Adrenal gland (tissue), 12 donors: Measurements from ENCODE around the gene DENND4A. TPM values are rescaled to one million over a fixed set of nuclear protein-coding genes. Genes with fewer than 3 reads are reported as not detected.

Experiments used
- DNase-seq, 7 donors: peaks; one replicate each; pipeline ENCODE4 v3.0.0-alpha.2; 2019 to 2020
- H3K27ac ChIP-seq, 5 donors: fragments of 200-600 bp; sonication (generic) in 4 of 5; 1 replicate in 3 of 5; 2 replicates in 2 of 5; pipeline versions ENCODE4 v1.5.1 to v1.8.0; 2016 to 2020; ENCODE audit warnings: mild to moderate bottlenecking in 1 of 5
- H3K27me3 ChIP-seq: fragments of 200-600 bp; 2 replicates; pipeline ENCODE4 v1.8.0; 2021
- H3K36me3 ChIP-seq, 2 donors: fragments of 200-600 bp; replicated peaks in 1 of 2; 1 replicate in 1 of 2; 2 replicates in 1 of 2; pipeline versions ENCODE4 v1.5.1 to v1.8.0; 2018 to 2022
- H3K4me1 ChIP-seq, 2 donors: fragments of 200-600 bp; replicated peaks in 1 of 2; 1 replicate in 1 of 2; 2 replicates in 1 of 2; pipeline versions ENCODE4 v1.5.1 to v1.8.0; 2018 to 2021
- H3K4me3 ChIP-seq, 4 donors: fragments of 200-600 bp; sonication (generic) in 3 of 4; one replicate each; pipeline ENCODE4 v1.5.1; 2016 to 2018
- H3K9me3 ChIP-seq, 3 donors: fragments of 200-600 bp; sonication (generic) in 1 of 3; replicated peaks in 1 of 3; 1 replicate in 2 of 3; 2 replicates in 1 of 3; pipeline versions ENCODE4 v1.5.1 to v1.8.0; 2016 to 2021
- POLR2A ChIP-seq, 2 donors: fragments of 450-650 bp; IDR thresholded peaks; one replicate each; pipeline ENCODE4 v1.6.1; 2017; ENCODE audit warnings: antibody characterized with exemption in 2 of 2, mild to moderate bottlenecking in 2 of 2, moderate library complexity in 1 of 2
- WGBS, 4 donors: extraction: QIAGEN DNeasy Blood & Tissue Kit in 2 of 4; methylation state at CpG; one replicate each; pipeline versions ENCODE4 v1.1.5 to v1.1.7; 2013 to 2017; 5-methylcytosine and 5-hydroxymethylcytosine counted together
- intact Hi-C, 2 donors: fragments of 100-400 bp; cut with DNase I; formaldehyde crosslinking; loops; one replicate each; pipeline versions ENCODE4 v1.14.1 to v1.15.0; 2022 to 2023
- polyA plus RNA-seq, 3 donors: library from polyadenylated mRNA; stranded (reverse); fragments of 200-250 nt in 2 of 3; fragments of 350-450 nt in 1 of 3; fragmentation: Illumina TruSeq in 1 of 3; extraction: RNeasy Lipid Tissue Mini Kit (QIAGEN cat#74804) in 1 of 3; gene quantifications; one replicate each; pipeline ENCODE4 v1.2.3, GENCODE V29; 2013 to 2014
- total RNA-seq, 9 donors: library from RNA; depleted of rRNA in 4 of 9; stranded (reverse); fragments of >200 nt in 4 of 9; fragments of 120-200 nt in 1 of 9; fragmentation: NEBNext Ultra II Directional in 1 of 9; extraction: Animal tissue kit (Norgen Biotek cat#: 25700) in 1 of 9; gene quantifications; one replicate each; pipeline versions ENCODE4 v1.1.0 to v1.2.4, GENCODE V29; 2013 to 2023
- TF ChIP-seq, protein P1 (sequence below), 6 experiments: fragments of 450-650 bp in 4 of 6; fragments of 200-600 bp in 2 of 6; sonication (generic) in 1 of 6; IDR thresholded peaks; 1 replicate in 5 of 6; 2 replicates in 1 of 6; pipeline versions ENCODE4 v1.5.1 to v1.8.0; 2016 to 2021; ENCODE audit warnings: antibody characterized with exemption in 6 of 6, mild to moderate bottlenecking in 2 of 6, moderate library complexity in 1 of 6
- donor health status: healthy with polysubstance abuse.
- donor health status: Bipolar disorder and iron deficiency.
- donor health status: DM: yes; HTN: yes; CAD: no.
- donor health status: DM: no; HTN: no; CAD: no.
- donor health status: DM: no; HTN: no; CAD: no.
- donor health status: DM: yes; HTN: yes; CAD: no.

DENND4A gene
- total and polyA plus RNA-seq, 12 donors = 12.9 to 51.8 (median 35.0) TPM

DNA sequence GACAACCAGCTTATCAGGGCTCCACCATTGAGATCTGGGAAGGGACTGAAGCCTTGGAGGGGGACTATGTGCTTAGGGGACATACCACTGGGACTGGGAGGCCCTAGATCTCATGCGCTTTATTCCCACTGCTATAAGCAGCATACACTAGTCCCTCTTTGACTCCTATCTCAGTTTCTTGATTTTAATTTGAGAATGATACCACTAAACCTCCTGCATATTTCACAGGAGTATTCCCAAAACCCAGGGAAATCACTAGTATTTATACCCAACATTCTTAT, 141.1 kb downstream of the DENND4A start:
- no peak overlapping the region for H3K27ac ChIP-seq
- intact Hi-C loops = no loop called here
- DNase-seq = no peak
- no peaks in the 10 kb centered on the region for H3K9me3 ChIP-seq
- no peaks in the 10 kb centered on the region for H3K27me3 ChIP-seq
- H3K36me3 ChIP-seq = peaks cover 0 to 21% of the 10 kb centered on the region in 2 donors
- no peak overlapping the region for H3K4me3 ChIP-seq
- no peaks in the 10 kb centered on the region for H3K4me1 ChIP-seq
- 91 to 100% (median 98%) methylated on average over 1 of the region's 1 CpG for WGBS, 4 donors
- TF ChIP-seq, protein P1, sequence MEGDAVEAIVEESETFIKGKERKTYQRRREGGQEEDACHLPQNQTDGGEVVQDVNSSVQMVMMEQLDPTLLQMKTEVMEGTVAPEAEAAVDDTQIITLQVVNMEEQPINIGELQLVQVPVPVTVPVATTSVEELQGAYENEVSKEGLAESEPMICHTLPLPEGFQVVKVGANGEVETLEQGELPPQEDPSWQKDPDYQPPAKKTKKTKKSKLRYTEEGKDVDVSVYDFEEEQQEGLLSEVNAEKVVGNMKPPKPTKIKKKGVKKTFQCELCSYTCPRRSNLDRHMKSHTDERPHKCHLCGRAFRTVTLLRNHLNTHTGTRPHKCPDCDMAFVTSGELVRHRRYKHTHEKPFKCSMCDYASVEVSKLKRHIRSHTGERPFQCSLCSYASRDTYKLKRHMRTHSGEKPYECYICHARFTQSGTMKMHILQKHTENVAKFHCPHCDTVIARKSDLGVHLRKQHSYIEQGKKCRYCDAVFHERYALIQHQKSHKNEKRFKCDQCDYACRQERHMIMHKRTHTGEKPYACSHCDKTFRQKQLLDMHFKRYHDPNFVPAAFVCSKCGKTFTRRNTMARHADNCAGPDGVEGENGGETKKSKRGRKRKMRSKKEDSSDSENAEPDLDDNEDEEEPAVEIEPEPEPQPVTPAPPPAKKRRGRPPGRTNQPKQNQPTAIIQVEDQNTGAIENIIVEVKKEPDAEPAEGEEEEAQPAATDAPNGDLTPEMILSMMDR (IDR thresholded peaks at IDR 0.05) = no peak
- no peak for TF ChIP-seq POLR2A (IDR thresholded peaks at IDR 0.05)

GRCh38 chr15:65650312-65651041, 141.6 kb downstream of the DENND4A start:
- Histone ChIP-seq H3K4me1 (no peaks in the 10 kb centered on the region), H3K27ac (no peak overlapping the region), H3K9me3 (no peaks in the 10 kb centered on the region), H3K27me3 (no peaks in the 10 kb centered on the region), H3K4me3 (no peak overlapping the region), H3K36me3 (peaks cover 0 to 19% of the 10 kb centered on the region in 2 donors)
- no peak for TF ChIP-seq POLR2A (IDR thresholded peaks at IDR 0.05)
- TF ChIP-seq, protein P1 (IDR thresholded peaks at IDR 0.05) = no peak
- intact Hi-C loops = no loop called here
- 92 to 98% (median 96%) methylated on average over 12 of the region's 12 CpGs for WGBS, 4 donors
- no peak for DNase-seq

DNA sequence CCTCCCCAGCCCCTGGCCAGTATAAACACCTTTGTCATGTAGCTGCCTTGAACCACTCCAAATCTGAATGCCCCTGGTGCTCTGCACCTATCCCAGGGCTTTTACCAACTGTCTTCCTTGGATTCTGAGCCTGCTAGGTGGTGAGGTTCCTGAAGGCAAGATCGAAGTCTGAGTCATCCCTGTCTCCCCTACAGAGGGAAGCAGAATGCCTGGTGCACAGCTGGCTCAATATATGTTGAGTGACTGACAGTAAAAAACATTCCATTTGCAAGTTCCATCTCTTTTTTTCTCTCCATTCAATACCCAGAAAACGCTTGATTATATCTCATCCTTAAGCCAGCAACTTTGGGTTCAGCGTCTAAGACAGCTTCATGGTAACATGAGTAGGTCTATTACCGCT, 145.6 kb downstream of the DENND4A start:
- Histone ChIP-seq H3K9me3 (no peaks in the 10 kb centered on the region), H3K4me1 (no peaks in the 10 kb centered on the region), H3K4me3 (no peak overlapping the region), H3K27me3 (no peaks in the 10 kb centered on the region), H3K27ac (no peak overlapping the region), H3K36me3 (peaks cover 0 to 5% of the 10 kb centered on the region in 2 donors)
- TF ChIP-seq, protein P1 (IDR thresholded peaks at IDR 0.05) = no peak
- TF ChIP-seq POLR2A (IDR thresholded peaks at IDR 0.05) = no peak
- intact Hi-C loops = no loop called here
- no peak for DNase-seq
- 96 to 98% (median 96%) methylated on average over 4 of the region's 4 CpGs for WGBS, 4 donors

- intact Hi-C loops = no loop called here
- Histone ChIP-seq H3K27ac (no peak overlapping the region), H3K4me3 (no peak overlapping the region), H3K36me3 (no peaks in the 10 kb centered on the region), H3K9me3 (no peaks in the 10 kb centered on the region), H3K27me3 (no peaks in the 10 kb centered on the region), H3K4me1 (no peaks in the 10 kb centered on the region)
- TF ChIP-seq POLR2A (IDR thresholded peaks at IDR 0.05) = no peak
- TF ChIP-seq, protein P1 (IDR thresholded peaks at IDR 0.05) = no peak
- WGBS, 4 donors = 90 to 96% (median 95%) methylated on average over 4 of the region's 4 CpGs
- no peak for DNase-seq
These were observed 146.7 kb downstream of the DENND4A start for GRCh38 chr15:65645392-65645791.
